GM19240 (cell line): ENCODE data around the gene SH3RF3.

Source experiments
- DNase-seq: peaks from one replicate; pipeline ENCODE4 v3.0.0; 2011; ENCODE audit warnings: low spot score; ENCODE audit not compliant: insufficient read length

The SH3RF3 gene

GRCh38 chr2:109487871-109488655 lies 359.1 kb downstream of the SH3RF3 start:
- no peak for DNase-seq

DNA sequence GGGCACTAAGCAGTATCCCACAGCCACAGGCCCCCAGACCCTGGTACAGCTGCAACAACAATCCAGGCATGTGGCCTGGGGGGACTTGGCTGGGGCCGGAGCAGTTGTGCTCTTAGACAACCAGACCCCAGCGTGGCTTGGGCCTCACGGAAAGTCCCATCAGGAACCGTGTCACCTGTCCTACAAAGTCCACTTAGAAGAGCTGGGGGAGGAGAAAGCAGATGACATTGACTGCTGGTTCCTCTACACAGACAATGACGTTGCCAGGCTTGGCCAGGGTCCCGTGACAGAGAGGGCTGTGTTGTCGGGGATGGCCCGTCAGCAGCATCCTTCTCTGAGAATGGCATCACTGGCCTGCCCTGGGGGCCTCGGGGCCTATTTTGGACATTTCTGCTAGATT lies 360.3 kb downstream of the SH3RF3 start:
- DNase-seq, result no peak

DNA sequence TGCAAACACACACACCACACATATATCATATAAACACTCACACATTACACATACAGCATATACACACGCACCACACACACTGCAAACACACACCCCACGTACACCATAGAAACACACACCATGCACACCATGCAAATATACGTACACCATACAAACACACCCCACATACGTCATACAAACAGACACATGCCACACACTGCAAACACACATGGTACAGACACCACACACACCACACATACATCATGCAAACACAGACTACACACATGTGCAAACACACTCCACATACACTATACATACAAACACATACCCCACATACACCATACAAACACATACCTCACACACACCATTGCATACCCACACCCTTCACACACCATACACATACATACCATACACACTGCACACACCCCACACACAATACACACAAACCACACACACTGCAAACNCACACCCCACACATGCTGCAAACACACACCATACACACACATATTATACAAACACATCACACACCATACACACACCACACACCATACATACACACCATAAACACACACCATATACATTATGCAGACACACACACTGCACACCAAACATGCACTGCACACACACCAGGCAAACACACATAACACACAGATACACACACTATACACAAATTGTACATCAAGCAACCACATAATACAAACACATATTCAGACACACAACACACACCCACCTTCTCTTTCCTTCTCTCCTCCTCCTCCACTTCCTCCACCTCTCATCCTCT lies 364.4 kb downstream of the SH3RF3 start:
- DNase-seq, result no peak

- DNase-seq, result no peak
Measured at GRCh38 chr2:109494351-109494750, 365.3 kb downstream of the SH3RF3 start.

DNA sequence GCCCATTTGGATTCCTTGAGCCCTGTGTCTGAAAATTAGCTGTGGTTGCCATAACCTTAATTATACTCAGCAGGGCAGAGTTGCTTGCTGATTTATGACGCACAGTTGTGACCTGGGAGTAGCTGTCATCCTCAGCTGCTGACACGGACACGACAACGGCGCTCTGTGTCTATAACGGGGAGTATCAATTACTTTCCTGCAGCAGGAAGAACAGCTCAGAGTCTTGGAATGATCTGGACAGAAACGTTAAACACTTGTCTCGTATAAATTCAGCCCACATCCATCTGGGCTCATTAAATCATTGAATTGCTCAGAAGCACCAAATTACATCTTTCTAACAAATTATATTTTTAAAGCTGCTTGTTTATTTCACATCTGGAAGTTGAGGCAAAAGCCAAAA lies 368.5 kb downstream of the SH3RF3 start:
- DNase-seq, result no peak

DNA sequence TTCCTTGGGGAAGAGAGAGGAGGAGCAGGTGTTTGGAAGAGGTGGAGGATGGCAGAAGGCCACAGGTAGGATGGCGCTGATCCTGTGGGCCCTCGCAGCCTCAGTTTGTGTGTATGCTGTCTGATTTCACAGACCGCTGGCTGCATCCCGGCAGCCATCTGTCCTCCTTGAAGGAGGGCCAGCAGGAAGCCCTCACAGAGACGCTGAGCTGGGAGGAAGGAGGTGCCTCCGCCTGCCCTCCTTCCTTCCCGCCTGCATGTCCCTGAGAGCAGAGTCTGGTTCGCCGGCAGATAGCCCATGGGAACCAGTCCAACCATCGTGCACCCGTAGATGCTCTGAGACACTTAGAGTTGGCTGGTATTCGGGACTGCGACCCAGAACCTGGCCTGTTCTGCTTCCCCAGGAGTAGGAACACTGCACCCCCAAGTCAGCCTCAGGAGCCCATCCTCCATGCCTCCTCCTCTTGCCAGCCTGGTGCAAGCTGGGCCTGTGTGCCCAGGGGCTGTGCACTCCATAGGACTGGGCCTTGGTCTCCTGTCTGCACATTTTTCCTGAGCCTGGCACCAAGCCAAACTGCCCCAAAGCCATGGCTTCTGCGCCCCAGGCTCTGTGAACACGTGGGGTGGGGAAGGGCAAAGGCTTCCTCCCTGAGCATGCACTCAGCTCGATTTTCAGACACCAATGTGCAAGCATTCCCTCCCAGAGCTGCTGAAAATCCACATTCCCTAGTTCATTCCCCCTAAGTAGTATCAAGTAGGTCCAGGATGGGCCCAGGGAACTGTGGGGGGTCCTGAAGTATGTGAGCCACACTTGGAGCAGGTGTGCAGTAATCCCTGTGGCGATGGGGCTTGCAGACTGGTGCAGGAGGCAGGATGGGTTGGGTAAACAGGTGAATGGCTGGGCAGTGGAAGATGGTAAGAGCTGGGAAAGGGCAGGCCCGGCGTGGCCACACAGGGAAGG lies 369.2 kb downstream of the SH3RF3 start:
- no peak for DNase-seq

- DNase-seq, result no peak
Measured at GRCh38 chr2:109498906-109499305, 369.9 kb downstream of the SH3RF3 start.

- DNase-seq, result no peak
Measured at GRCh38 chr2:109499566-109499965, 370.6 kb downstream of the SH3RF3 start.

DNA sequence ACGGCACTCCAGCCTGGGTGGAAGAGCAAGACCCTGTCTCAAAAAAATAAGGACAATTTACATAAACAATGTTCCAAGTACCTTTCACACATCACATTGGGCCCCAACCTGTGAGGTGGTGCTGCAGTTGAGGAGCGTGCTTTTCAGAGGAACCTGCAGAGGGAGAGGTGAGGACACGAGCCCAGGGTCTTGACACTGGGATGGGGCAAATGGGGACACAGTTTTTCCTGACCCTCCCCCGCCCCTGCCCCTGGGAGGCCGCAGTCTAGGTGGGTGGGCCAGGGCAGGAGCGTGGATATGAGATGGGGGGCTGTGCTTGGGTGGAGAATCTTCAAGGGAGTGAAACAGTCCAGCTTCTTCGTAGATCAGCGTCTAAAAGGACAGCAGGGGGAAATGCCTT lies 371.9 kb downstream of the SH3RF3 start:
- DNase-seq, result no peak

DNA sequence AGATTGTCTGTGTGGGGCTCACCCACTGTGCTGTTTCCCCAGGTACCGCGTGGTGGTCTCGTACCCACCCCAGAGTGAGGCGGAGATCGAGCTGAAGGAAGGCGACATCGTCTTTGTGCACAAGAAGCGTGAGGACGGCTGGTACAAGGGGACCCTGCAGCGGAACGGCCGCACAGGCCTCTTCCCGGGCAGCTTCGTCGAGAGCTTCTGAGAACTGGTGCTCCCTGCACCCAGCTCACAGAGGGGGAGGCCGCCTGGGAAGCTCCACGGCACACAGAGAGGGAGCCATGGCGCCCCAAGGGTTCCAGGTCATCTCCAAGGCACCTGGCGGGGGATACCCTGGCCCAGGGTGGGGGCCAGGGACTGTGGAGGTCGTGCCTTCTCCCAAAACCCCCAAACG lies 372.5 kb downstream of the SH3RF3 start:
- no peak for DNase-seq

DNA sequence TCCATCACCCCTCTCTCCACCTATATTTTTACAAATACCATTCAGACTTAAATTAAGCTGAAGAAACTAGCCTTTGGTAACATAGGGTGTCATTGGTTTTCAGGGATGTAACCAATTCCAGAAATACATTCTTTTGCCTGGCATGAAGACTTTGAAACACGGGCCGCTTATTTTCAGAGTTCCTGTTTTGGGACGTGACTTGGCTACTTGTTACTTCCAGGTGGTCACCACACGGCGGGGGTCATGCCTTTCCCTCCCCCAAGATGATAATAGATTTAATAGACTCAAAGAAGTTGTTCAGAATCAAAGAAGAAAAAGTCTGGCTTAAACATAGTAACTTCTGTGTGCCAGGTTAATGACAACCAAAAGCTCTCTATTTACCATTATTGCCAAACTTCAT lies 374.2 kb downstream of the SH3RF3 start:
- no peak for DNase-seq

GRCh38 chr2:109507217-109507616 lies 378.2 kb downstream of the SH3RF3 start:
- no peak for DNase-seq

- no peak for DNase-seq
Measured at GRCh38 chr2:109507828-109508227, 378.8 kb downstream of the SH3RF3 start.

DNA sequence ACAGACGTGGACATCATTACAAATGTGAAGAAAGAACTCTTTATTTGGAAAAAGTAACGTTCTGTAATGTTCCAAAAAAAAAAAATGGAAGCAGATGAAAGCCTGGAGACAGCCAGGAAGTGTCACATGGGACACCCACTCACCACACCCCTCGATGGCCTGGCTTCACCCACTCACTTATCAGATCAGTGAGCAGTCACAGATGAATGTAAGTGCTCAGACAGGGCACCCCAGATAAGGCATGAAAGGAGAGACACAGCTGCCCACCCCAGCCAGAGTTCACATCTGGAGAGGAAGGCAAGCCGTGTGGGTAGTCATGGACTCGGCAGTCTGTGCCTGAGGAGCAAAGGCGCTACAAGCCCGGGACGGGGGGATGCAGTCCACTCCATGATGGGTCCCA lies 379.6 kb downstream of the SH3RF3 start:
- DNase-seq, result no peak

- peak; percentile 75 for DNase-seq
Measured at GRCh38 chr2:109510136-109511028, 381.4 kb downstream of the SH3RF3 start.

DNA sequence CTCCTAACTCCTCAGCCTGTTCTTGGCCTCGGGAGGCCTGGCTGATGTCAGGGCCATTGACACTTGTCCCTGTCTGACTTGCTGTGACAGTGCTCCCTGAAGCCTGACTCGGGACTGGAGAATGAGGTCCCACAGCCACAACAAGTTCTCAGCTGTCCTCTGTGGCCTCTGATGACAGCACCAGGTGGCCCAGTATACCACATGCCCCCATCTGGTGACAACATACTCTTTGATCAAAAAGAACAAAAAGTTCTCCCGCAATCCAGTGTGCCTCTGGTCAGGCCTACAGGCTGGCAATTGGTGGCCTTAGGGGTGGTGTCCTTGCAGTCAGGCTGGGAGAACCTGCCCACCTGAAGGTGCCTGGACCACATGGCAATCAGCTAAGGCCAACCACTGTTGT lies 382.2 kb downstream of the SH3RF3 start:
- no peak for DNase-seq

DNA sequence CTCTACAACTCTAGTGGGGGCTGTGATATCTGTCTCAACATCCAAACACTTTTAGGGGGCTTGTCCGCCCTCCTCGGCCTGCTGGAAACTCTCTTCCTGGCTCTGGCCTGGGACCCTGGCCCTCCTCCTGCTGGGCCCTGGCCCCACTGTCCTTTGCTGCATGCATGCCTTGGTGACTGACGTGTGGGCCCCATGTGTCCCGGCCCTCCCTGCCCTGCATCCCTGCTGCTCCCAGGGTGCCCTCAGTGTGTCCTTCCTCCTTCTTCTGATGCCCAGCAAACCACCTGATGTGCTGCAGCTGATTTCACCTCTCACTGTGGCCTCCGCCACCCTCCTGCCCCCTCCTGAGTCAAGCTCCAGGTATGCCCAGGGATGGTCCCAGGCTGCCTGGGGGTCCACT lies 383.1 kb downstream of the SH3RF3 start:
- DNase-seq, result no peak

GRCh38 chr2:109513230-109513629 lies 384.2 kb downstream of the SH3RF3 start:
- DNase-seq, result no peak

GRCh38 chr2:109513749-109514588 lies 385.0 kb downstream of the SH3RF3 start:
- DNase-seq, result peak; percentile 23

GRCh38 chr2:109514857-109515256 lies 385.9 kb downstream of the SH3RF3 start:
- DNase-seq, result no peak
